ENCODE results near the gene ATP6V1B1.
"Not testable (repeated sequence)": the region's sequence is repeated elsewhere in the genome, so short reads cannot be mapped to it uniquely, and the experiment has no call there.

ATP6V1B1 gene

GRCh38 chr2:70994699-70995425 is 59.2 kb downstream of the ATP6V1B1 start, which contains the start of gene TEX261:
Gene TEX261, minus strand, starts transcription at chr2:70994873. Its CDS starts 116 bp downstream, at chr2:70994757.
- peak within 1 kb of the TSS; percentile 93 to 94 for H3K4me3 ChIP-seq (replicated peaks in 1 of 2; ENCODE audit: low read depth in 2 of 2, low read length in 2 of 2)
- TF ChIP-seq, protein P1, sequence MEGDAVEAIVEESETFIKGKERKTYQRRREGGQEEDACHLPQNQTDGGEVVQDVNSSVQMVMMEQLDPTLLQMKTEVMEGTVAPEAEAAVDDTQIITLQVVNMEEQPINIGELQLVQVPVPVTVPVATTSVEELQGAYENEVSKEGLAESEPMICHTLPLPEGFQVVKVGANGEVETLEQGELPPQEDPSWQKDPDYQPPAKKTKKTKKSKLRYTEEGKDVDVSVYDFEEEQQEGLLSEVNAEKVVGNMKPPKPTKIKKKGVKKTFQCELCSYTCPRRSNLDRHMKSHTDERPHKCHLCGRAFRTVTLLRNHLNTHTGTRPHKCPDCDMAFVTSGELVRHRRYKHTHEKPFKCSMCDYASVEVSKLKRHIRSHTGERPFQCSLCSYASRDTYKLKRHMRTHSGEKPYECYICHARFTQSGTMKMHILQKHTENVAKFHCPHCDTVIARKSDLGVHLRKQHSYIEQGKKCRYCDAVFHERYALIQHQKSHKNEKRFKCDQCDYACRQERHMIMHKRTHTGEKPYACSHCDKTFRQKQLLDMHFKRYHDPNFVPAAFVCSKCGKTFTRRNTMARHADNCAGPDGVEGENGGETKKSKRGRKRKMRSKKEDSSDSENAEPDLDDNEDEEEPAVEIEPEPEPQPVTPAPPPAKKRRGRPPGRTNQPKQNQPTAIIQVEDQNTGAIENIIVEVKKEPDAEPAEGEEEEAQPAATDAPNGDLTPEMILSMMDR (IDR thresholded peaks at IDR 0.05; ENCODE audit: low read depth, low read length) = peak; percentile 50
- peak; percentile 82 to 89 for DNase-seq (ENCODE audit: low read depth in 2 of 2)

DNA sequence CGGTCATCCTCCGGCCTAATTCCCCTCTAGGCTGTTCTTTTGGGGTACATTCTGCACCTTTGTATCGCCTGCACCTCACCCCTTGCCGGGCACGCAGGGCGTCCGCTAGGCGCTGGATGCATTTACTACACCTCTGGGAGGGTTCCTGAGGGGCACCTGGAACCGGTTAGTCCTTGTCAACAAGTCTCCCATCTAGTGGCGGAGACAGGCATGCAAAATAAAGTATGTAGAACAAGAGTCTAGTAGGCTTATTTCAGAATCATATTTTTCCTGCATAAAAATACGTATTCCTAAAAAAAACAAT is 59.7 kb downstream of the ATP6V1B1 start:
- TF ChIP-seq, protein P1 (IDR thresholded peaks at IDR 0.05; ENCODE audit: low read depth, low read length) = peak; percentile 45
- peak; percentile 23 to 37 for DNase-seq (ENCODE audit: low read depth in 2 of 2)
- H3K4me3 ChIP-seq (replicated peaks in 1 of 2; ENCODE audit: low read depth in 2 of 2, low read length in 2 of 2) = peak overlapping the region; percentile 55 to 93

DNA sequence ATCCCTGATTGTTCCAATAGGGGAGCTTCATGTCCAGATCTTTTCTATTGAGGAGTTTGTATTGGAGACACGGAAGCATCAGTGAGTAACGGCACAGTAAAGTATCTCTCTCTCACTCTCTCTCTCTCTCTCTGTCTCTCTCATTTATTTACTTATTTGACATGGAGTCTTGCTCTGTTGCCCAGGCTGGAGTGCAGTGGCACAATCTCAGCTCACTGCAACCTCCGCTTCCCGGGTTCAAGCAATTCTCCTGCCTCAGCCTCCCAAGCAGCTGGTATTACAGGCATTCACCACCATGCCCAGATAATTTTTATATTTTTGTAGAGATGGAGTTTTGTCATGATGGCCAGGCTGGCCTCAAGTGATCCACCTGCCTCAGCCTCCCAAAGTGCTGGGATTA is 63.2 kb downstream of the ATP6V1B1 start:
- not testable (repeated sequence) for H3K4me3 ChIP-seq (replicated peaks in 1 of 2; ENCODE audit: low read depth in 2 of 2, low read length in 2 of 2); DNase-seq (ENCODE audit: low read depth in 2 of 2)

- no peak overlapping the region for H3K4me3 ChIP-seq (replicated peaks in 1 of 2; ENCODE audit: low read depth in 2 of 2, low read length in 2 of 2)
- TF ChIP-seq, protein P1 (IDR thresholded peaks at IDR 0.05; ENCODE audit: low read depth, low read length) = no peak
These were observed 63.7 kb downstream of the ATP6V1B1 start for GRCh38 chr2:70999362-70999761.

GRCh38 chr2:70999931-71000330 is 64.2 kb downstream of the ATP6V1B1 start:
- not testable (repeated sequence) for H3K4me3 ChIP-seq (replicated peaks in 1 of 2; ENCODE audit: low read depth in 2 of 2, low read length in 2 of 2); DNase-seq (ENCODE audit: low read depth in 2 of 2)

More at GRCh38 chr2:70999362-70999761, 63.7 kb downstream of the ATP6V1B1 start:
- no peak for DNase-seq (ENCODE audit: low read depth in 2 of 2)

- TF ChIP-seq, protein P1 (IDR thresholded peaks at IDR 0.05; ENCODE audit: low read depth, low read length) = peak; percentile 98
- DNase-seq (ENCODE audit: low read depth in 2 of 2) = peak; percentile 70 to 75
These were observed 65.3 kb downstream of the ATP6V1B1 start for GRCh38 chr2:71000780-71001591.

GRCh38 chr2:71001592-71001927 is 65.9 kb downstream of the ATP6V1B1 start:
- TF ChIP-seq, protein P1 (IDR thresholded peaks at IDR 0.05; ENCODE audit: low read depth, low read length) = no peak
- DNase-seq (ENCODE audit: low read depth in 2 of 2) = no peak

More at GRCh38 chr2:71000780-71001591, 65.3 kb downstream of the ATP6V1B1 start:
- peak overlapping the region; percentile 13 to 34 for H3K4me3 ChIP-seq (replicated peaks in 1 of 2; ENCODE audit: low read depth in 2 of 2, low read length in 2 of 2)

More at GRCh38 chr2:71001592-71001927, 65.9 kb downstream of the ATP6V1B1 start:
- no peak overlapping the region for H3K4me3 ChIP-seq (replicated peaks in 1 of 2; ENCODE audit: low read depth in 2 of 2, low read length in 2 of 2)

Data from cardiac fibroblast (primary cell).